HG03139 (cell line): ENCODE data around the gene CDH4.

ENCODE experiments used
- ATAC-seq: cut with Tn5 transposase; IDR thresholded peaks from one replicate; pipeline ENCODE4 v1.9.1; 2021; ENCODE audit not compliant: unreplicated experiment

Gene CDH4

GRCh38 chr20:61878478-61879302, 626.6 kb downstream of the CDH4 start:
- ATAC-seq = no peak

DNA sequence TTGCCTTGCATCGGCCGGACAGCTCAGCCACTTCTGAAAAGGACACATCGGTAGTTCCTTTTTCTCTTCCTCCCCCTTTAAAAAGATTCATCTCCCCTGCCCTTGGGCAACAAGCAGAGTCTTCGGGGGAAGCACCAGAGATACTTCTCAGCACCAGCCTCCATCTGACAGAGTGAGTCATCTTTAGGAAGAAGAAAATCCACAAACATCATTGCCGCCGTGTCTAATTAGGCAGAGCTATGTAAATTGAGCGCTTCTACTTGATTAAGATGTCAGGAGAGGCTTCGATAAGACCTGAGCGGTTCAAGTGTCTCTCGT, 627.2 kb downstream of the CDH4 start:
- ATAC-seq = no peak

DNA sequence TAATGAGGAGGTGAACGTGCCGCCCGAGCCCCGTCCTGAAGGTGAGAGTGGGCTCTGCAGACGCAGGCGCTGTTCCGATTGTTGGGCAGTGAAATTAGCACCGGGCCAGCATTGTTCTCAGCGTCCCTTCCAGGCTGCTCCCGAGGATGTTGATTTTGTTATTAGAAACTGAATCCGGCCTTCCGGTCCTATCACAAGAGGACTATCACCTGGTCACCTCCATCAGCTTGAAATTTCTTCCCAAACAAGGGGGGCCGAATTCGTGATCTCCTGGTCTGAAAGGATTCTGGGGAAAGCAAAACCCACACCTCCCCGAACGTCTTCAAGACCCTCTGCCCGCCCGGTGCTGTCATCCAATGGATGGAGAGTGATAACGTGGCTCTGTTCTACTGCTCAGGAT, 627.6 kb downstream of the CDH4 start:
- no peak for ATAC-seq

DNA sequence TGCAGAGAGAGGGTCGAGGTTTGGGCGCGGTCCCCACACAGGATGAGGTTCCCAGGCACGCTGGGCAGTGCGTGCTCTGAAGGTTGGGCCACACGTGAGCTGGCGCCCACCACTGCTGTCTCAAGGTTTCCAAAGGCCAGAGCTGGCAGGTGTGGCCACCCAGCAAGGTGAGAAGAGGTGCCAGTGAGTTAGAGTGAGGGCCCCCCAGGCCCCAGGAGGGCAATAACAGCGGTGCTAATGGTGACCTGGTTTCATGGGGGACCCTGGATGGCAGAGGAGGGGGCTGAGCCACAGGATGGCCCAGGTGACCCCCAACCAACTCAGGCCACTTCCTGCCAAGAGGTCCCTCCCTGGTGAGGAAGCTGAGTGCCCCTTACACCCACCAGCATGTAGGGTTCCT, 628.6 kb downstream of the CDH4 start:
- ATAC-seq = no peak

GRCh38 chr20:61881416-61881815, 629.4 kb downstream of the CDH4 start:
- no peak for ATAC-seq

GRCh38 chr20:61881861-61882260, 629.8 kb downstream of the CDH4 start:
- no peak for ATAC-seq

DNA sequence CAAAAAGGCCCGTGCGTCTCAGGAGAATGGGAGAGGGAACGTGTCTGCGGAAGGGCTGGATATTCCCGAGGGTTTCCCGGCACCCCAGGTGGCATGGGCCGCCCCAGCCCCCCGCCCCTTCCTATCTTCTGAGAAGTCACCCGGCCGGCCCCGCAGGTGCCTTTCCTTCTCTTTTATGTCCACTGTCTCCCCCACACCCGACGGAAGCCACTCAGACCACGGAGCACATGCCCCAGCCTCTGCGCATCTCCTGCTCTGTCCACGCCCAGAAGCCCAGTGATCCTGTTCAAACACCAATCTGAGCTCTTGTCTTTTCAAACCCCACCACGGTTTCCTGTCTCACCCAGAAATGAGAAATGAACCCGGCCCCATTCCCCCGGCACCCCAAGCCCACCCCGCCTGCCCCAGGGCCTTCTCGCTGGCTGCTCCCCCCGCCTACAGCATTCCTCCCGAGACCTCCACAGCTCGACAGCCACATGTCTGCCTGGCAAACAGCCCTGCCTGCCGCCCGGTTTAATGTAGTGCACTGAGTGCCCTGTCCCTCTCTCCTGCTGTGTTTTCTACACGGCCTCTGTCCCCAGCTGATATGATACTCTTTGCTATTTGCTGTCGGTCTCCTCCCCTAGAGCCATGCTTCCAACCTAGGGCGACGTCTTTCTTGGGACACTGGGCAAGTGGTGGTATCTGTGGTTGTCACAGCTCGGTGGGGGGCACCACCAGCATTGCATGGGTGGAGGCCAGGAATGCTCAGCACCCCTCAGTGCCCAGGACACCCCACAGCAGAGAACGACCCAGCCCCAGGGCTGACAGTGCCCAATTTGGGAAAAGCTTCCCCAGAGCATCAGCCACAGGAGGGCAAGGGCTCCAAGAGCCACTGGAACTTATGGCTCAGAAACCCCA, 630.9 kb downstream of the CDH4 start:
- no peak for ATAC-seq

DNA sequence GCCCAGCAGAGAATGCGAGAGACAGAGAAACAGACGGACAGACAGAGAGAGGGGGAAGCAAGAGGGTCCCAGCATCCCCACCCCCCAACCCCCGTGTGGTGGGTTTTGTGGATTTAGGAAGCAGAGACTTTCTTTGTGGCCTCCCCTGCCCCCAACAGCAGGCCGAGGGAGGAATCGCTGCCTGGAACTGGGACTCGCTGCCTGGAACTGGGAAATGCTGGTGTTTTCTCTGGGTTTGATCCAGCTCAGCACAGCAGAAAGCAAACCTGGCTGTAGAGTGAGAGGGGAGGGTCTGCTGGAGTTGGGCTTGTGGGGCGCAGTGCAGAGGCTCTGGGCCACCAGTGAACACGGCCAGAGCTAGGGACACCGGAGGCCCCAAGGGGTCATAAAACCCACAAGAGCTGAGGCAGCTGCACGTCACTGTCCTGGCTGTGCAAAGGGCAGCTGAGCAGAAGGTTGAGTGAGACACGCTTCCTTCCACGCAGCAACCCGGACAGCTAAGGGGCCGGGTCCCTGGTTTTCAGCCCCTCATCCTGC, 631.9 kb downstream of the CDH4 start:
- no peak for ATAC-seq

- ATAC-seq = no peak
Observed at GRCh38 chr20:61884571-61885389, 632.7 kb downstream of the CDH4 start.

DNA sequence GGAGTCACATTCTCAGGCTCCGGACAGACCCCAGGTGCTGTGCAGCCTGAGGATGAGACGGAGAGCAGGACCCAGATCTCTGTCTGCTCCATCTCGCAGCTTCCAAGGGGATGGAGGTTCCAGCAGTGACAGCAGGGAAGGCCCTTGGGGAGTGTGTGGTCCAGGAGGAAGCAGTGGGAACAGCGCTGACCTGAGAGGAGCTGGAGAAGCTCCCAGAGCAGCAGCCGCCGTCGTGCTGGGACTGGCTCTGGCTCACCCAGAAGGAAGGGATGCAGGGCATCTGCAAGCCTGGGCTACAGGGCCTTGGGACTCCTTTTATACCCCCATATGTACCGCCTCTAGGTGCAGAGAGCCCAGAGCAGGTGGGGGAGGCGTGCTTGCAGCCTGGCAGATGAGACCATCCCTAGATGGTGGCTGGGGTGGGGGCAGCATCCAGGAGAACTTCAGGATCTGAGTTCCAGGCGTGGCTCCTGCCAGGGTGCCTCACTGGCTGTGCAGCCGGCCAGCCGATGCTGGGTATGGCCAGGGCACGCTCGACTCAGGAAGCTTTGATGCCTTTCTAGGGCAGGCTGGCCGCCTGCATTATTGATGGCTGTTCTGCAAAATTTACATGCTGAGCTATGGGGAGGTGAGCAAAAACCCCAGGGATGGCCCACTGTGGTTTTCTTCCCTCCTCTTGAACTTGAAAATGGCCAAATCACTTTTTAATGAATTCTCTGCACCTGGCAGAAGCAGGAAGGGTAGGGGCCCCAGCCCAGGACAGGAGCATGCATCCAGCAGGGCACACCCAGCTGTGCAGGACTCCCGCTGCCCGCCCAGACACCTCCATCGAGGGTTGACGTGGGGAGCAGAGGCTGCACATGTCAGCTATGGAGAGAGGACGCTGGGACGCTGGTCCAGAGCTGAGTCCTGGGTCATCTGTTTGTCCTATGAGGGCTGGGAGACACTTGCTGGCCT, 634.0 kb downstream of the CDH4 start:
- ATAC-seq = no peak

DNA sequence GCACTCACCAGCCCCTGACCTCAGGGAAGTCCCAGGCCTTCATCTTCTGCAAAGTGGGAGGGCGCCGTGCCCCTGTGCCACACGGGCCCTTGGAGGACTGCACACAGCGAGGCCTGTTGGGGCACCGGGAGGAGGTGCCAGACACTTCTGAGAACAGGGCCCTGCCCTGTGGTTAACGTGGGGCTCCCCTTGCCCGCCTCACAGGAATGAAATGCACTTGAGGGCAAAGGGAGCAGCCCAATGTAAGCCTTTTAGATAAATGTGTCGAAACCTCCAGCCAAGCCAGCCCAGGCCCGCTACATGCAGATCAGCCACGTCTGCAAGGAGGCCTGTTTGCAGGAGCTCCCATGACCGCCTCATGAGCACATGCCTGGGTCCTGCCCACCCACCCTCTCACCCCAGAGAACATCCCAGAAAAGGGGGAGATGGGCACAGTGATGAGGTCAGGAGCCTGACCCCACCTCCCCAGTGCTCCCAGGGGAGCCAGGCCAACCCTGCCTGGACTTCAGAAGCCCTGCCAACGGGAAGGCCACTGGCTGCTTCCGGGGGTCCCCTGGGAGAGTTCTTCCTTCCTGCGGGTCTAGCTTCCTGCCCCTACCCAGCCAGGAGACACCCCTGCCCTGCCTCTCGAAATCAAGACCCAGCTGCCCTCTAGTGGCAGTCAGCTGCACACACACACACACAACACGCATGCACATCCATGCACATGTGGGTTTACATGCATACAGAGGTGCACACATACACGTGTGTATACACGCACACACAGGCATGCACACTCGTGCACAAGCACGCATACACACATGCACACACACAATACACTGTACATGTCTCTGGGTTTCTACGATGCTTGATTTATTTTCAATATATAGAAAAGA, 634.9 kb downstream of the CDH4 start:
- ATAC-seq = no peak

- ATAC-seq = no peak
Observed at GRCh38 chr20:61887596-61888093, 635.6 kb downstream of the CDH4 start.

DNA sequence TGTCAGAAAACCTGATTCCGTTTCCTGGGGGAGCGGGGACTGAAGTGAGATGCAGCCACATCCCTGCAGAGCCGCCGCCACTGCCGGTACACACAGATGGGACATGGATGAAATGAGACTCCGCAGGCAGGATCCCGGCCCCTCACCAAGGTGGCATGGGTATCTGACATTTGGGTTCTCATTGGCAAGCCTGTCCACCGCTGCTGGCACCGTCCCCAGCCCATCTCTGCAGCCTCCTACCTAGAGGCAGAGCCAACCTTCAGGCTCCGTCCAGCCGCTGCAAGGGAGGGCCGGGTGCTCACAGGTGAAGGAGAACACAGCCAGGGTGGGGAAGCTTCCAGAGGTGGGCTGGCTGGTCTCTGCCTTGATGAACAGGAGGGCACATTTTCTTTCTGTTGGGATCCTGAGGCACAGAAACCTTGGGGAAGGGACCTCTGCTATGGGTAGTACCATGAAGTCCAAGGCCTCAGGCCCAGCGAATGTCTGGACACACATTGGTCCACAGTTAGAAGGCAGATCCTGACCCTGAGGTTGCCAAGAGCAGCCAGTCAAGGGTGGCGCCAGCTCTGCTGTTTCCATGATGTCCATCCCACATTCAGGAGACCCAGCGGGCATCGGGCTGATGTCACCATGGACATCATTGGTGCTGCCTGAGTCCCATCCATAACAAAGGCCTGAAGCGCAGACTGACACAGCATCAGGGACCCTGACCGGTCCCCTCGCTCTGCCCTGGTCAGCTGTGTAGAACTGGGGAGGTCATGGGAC, 636.2 kb downstream of the CDH4 start:
- ATAC-seq = no peak

GRCh38 chr20:61889659-61890058, 637.6 kb downstream of the CDH4 start:
- no peak for ATAC-seq

DNA sequence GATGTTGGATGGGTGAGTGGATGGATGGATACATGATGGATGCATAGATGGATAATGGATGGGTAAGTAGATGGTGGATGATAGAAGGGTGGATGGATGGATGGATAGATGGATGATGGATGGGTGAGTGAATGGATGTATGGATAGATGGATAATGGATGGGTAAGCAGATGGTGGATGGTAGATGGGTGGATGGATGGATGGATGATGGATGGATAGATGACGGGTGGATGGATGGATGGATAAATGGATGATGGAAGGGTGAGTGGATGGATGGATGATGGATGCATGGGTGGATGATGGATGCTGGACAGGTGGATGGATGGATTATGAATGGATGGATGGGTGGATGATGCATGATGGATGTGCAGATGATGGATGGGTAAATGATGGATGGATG, 638.1 kb downstream of the CDH4 start:
- ATAC-seq = no peak

DNA sequence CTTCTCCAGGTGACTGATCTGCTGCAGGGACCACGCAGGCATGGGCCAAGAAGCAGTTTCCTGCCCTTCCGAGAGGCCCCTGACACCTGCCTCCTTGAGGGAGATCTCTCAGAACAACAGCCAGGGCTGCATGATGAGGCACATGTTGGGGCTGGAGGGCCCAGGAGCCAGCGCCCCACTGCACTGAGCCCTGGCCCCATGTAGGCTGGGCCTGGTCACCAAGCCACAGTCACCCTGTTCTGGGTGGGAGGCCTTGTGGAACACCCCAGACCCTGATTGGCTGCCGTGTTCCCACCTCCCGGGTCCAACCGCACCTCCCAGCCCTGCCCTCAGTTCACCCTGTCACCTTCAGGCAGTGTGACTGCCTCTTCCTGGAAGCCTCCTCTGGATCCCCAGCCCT, 639.4 kb downstream of the CDH4 start:
- ATAC-seq = no peak

DNA sequence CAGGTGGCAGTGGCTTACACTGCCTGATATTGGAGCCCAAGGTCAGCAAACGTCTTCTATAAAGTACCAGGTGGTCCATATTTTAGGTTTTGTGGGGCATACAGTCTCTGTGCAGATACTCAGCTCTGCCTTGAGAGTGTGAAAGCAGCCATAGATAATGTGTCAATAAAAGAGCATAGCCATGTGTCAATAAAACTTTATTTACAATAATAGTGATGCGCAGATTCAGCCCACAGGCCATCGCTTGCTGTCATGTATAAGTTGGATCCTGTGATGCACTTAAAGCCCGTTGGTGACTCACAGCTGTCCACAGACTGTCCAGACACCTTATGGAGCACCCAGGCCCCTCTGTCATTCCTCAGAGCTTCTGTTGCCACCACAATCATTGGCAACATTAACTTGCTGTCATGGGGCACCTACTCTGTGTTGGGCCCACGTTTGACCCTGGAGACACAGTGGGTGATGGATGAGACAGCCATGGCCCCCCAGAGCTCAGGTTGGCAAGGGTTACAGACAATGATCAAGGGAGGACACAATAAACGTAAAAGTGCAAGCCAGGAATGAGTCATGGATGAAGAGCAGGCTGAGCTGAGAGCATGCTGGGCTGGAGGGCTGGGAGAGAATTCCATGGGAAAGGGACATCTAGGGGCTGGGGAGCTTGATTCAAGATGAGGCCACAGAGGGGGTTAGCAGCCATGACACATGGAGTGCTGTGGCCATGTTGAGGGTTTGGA, 640.0 kb downstream of the CDH4 start:
- no peak for ATAC-seq
